ENCODE data around the gene CRHR1.

Gene CRHR1

GRCh38 chr17:45850011-45850410, 65.9 kb downstream of the CRHR1 start:
- Histone ChIP-seq H3K4me3 (ENCODE audit: low read depth, low read length) (no peak overlapping the region), H3K4me1 (ENCODE audit: control insufficient read depth, insufficient read depth, low read length) (no peaks in the 10 kb centered on the region), H3K9me3 (ENCODE audit: control insufficient read depth, insufficient read depth, low read depth, low read length) (no peaks in the 10 kb centered on the region), H3K36me3 (ENCODE audit: control insufficient read depth in 2 of 2, insufficient read depth in 1 of 2, low read length in 2 of 2) (no peaks in the 10 kb centered on the region), H3K27ac (ENCODE audit: extremely low read depth, low read depth, low read length) (no peak overlapping the region)
- TF ChIP-seq PRDM2 (tag by site-specific recombination; IDR thresholded peaks at IDR 0.05; ENCODE audit: borderline replicate concordance) (no peak), ZNF658 (tag by site-specific recombination; IDR thresholded peaks at IDR 0.05) (no peak), ZNF140 (tag by site-specific recombination; IDR thresholded peaks at IDR 0.05) (no peak)
- ChIA-PET POLR2A (no interaction called here), CTCF (interaction anchor here (0.6 to 2.9 kb wide), 8 partner anchors 9 to 423 kb away, joined by 3 to 20 read pairs (median 4); no protein-coding TSS in a partner anchor)

- Histone ChIP-seq H3K9me3 (ENCODE audit: control insufficient read depth, insufficient read depth, low read depth, low read length) (no peaks in the 10 kb centered on the region), H3K36me3 (ENCODE audit: control insufficient read depth in 2 of 2, insufficient read depth in 1 of 2, low read length in 2 of 2) (no peaks in the 10 kb centered on the region), H3K27ac (ENCODE audit: extremely low read depth, low read depth, low read length) (no peak overlapping the region), H3K4me1 (ENCODE audit: control insufficient read depth, insufficient read depth, low read length) (no peaks in the 10 kb centered on the region), H3K4me3 (ENCODE audit: low read depth, low read length) (no peak overlapping the region)
- CTCF ChIA-PET = interaction anchor here (0.6 to 2.9 kb wide), 9 partner anchors 8 to 424 kb away, joined by 3 to 28 read pairs (median 4); no protein-coding TSS in a partner anchor
- peak; percentile 93 for TF ChIP-seq ZNF664 (tag by site-specific recombination; IDR thresholded peaks at IDR 0.05)
- no peak for TF ChIP-seq ZNF677 (tag by site-specific recombination; IDR thresholded peaks at IDR 0.05)
- POLR2A ChIA-PET = no interaction called here
Measured at GRCh38 chr17:45850468-45850867, 66.3 kb downstream of the CRHR1 start.

- no peak overlapping the region for H3K4me3 ChIP-seq (ENCODE audit: low read depth, low read length)
- no peaks in the 10 kb centered on the region for H3K4me1 ChIP-seq (ENCODE audit: control insufficient read depth, insufficient read depth, low read length)
- H3K36me3 ChIP-seq (ENCODE audit: control insufficient read depth in 2 of 2, insufficient read depth in 1 of 2, low read length in 2 of 2) = no peaks in the 10 kb centered on the region
- H3K27ac ChIP-seq (ENCODE audit: extremely low read depth, low read depth, low read length) = no peak overlapping the region
- POLR2A ChIA-PET = no interaction called here
- CTCF ChIA-PET = interaction anchor here (1.2 to 3.0 kb wide), 12 partner anchors 10 to 424 kb away, joined by 3 to 49 read pairs (median 14); no protein-coding TSS in a partner anchor
- TF ChIP-seq ZNF501 (tag by site-specific recombination; IDR thresholded peaks at IDR 0.05) (no peak), ZNF18 (tag by site-specific recombination; IDR thresholded peaks at IDR 0.05) (peak; percentile 92)
- no peaks in the 10 kb centered on the region for H3K9me3 ChIP-seq (ENCODE audit: control insufficient read depth, insufficient read depth, low read depth, low read length)
Measured at GRCh38 chr17:45851022-45851421, 66.9 kb downstream of the CRHR1 start.

- Histone ChIP-seq H3K4me3 (ENCODE audit: low read depth, low read length) (no peak overlapping the region), H3K36me3 (ENCODE audit: control insufficient read depth in 2 of 2, insufficient read depth in 1 of 2, low read length in 2 of 2) (no peaks in the 10 kb centered on the region), H3K27ac (ENCODE audit: extremely low read depth, low read depth, low read length) (no peak overlapping the region), H3K9me3 (ENCODE audit: control insufficient read depth, insufficient read depth, low read depth, low read length) (no peaks in the 10 kb centered on the region), H3K4me1 (ENCODE audit: control insufficient read depth, insufficient read depth, low read length) (no peaks in the 10 kb centered on the region)
- ChIA-PET POLR2A (no interaction called here), CTCF (interaction anchor here (0.5 to 3.0 kb wide), 30 partner anchors 8 to 636 kb away, joined by 3 to 49 read pairs (median 6); partner anchors contain the start of gene CRHR1)
- TF ChIP-seq ZNF544 (tag by site-specific recombination; IDR thresholded peaks at IDR 0.05) = no peak
- TF ChIP-seq ZBTB7A (tag by site-specific recombination; IDR thresholded peaks at IDR 0.05; ENCODE audit: low read depth) = no peak
- TF ChIP-seq ZNF664 (tag by site-specific recombination; IDR thresholded peaks at IDR 0.05) = no peak
- TF ChIP-seq ZNF223 (tag by site-specific recombination; IDR thresholded peaks at IDR 0.05) = no peak
- TF ChIP-seq ZNF513 (tag by site-specific recombination; IDR thresholded peaks at IDR 0.05) = no peak
- TF ChIP-seq ZNF2 (tag by site-specific recombination; IDR thresholded peaks at IDR 0.05) = no peak
- TF ChIP-seq ZNF473 (tag by site-specific recombination; IDR thresholded peaks at IDR 0.05) = no peak
- TF ChIP-seq ZNF707 (tag by site-specific recombination; IDR thresholded peaks at IDR 0.05) = no peak
- no peak for TF ChIP-seq MYNN (tag by site-specific recombination; IDR thresholded peaks at IDR 0.05; ENCODE audit: borderline replicate concordance)
Measured at GRCh38 chr17:45851464-45851863, 67.3 kb downstream of the CRHR1 start.
